Measurements from ENCODE around the gene SLC16A8.

- TF ChIP-seq CTCF (optimal IDR thresholded peaks at IDR 0.05 in 1 of 3, IDR thresholded peaks at IDR 0.05 in 1 of 3, conservative IDR thresholded peaks at IDR 0.05 in 1 of 3; ENCODE audit: extremely low read depth in 1 of 3, insufficient read depth in 2 of 3, low read length in 3 of 3) (no peak), EZH2 (IDR thresholded peaks at IDR 0.05; ENCODE audit: low read length) (no peak)
Measured at GRCh38 chr22:38129856-38130255, 45.9 kb upstream of the SLC16A8 start.

Data from keratinocyte (primary cell).